ENCODE measurements around the gene COG8.
"Not testable (repeated sequence)": the region's sequence is repeated elsewhere in the genome, so short reads cannot be mapped to it uniquely, and the experiment has no call there.

COG8 gene

GRCh38 chr16:69339289-69340094, at the start of gene COG8, which contains the start of gene NIP7:
COG8 (minus strand) TSS chr16:69339564; CDS start chr16:69339552, 12 bp downstream.
NIP7 (plus strand) TSS chr16:69339772; CDS start chr16:69339830, 58 bp downstream.
- DNase-seq = peak; percentile 91

- DNase-seq = no peak
These were observed 47.2 kb upstream of the COG8 start for GRCh38 chr16:69386596-69386995.

GRCh38 chr16:69384974-69385373, 45.6 kb upstream of the COG8 start:
- DNase-seq = no peak

GRCh38 chr16:69382421-69382820, 43.1 kb upstream of the COG8 start:
- DNase-seq = no peak

- no peak for DNase-seq
These were observed 41.9 kb upstream of the COG8 start for GRCh38 chr16:69381231-69381630.

GRCh38 chr16:69378760-69379159, 39.4 kb upstream of the COG8 start:
- no peak for DNase-seq

GRCh38 chr16:69378036-69378435, 38.7 kb upstream of the COG8 start:
- DNase-seq = no peak

GRCh38 chr16:69376393-69377059, 37.2 kb upstream of the COG8 start:
- no peak for DNase-seq

- DNase-seq = no peak
These were observed 33.7 kb upstream of the COG8 start for GRCh38 chr16:69373019-69373418.

GRCh38 chr16:69371564-69371963, 32.2 kb upstream of the COG8 start:
- DNase-seq = no peak

GRCh38 chr16:69368866-69369265, 29.5 kb upstream of the COG8 start:
- DNase-seq = no peak

GRCh38 chr16:69367980-69368379, 28.6 kb upstream of the COG8 start:
- no peak for DNase-seq

GRCh38 chr16:69366431-69366830, 27.1 kb upstream of the COG8 start:
- no peak for DNase-seq

- DNase-seq = no peak
These were observed 26.5 kb upstream of the COG8 start for GRCh38 chr16:69365901-69366300.

GRCh38 chr16:69364088-69364487, 24.7 kb upstream of the COG8 start:
- no peak for DNase-seq

- DNase-seq = no peak
These were observed 23.9 kb upstream of the COG8 start for GRCh38 chr16:69363281-69363717.

GRCh38 chr16:69360070-69360469, 20.7 kb upstream of the COG8 start:
- not testable (repeated sequence) for DNase-seq

GRCh38 chr16:69351309-69352027, 12.1 kb upstream of the COG8 start, which contains the start of gene TMED6:
TMED6 (minus strand) TSS chr16:69351786; CDS start chr16:69351753, 33 bp downstream.
- DNase-seq = no peak

GRCh38 chr16:69350536-69351133, 11.3 kb upstream of the COG8 start:
- no peak for DNase-seq

- DNase-seq = no peak
These were observed 10.2 kb upstream of the COG8 start for GRCh38 chr16:69349536-69349935.

- no peak for DNase-seq
These were observed 8.9 kb upstream of the COG8 start for GRCh38 chr16:69348222-69348621.

- no peak for DNase-seq
These were observed 7.3 kb upstream of the COG8 start for GRCh38 chr16:69346683-69347082.

GRCh38 chr16:69345923-69346322, 6.6 kb upstream of the COG8 start:
- no peak for DNase-seq
